ENCODE results near the gene DNAH10.

Gene DNAH10

DNA sequence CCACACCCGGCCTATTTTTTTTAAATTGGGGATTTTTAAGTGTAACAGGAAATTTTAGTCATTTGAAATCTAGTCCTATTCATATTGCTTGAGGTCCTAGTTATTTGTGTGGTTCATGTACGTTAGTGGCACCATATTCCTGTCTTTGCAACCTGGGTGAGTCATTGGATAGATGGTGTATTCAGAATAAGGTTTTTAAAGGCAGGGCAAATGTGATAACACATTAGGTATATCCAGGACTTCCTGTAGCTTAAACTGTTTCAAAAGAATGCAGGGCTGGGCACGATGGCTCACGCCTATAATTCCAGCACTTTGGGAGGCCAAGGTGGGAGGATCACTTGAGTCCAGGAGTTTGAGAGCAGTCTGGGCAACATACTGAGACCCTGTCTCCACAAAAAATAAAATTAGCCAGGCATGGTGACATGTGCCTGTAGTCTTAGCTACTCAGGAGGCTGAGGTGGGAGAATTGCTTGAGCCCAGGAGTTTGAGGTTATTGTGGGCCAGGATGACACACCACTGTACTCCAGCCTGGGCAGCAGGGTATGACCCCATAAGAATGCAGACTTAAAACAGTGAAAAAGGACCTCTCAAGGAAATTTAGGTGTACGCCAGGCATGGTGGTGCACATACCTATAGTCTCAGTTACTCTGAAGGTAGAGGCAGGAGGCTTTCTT lies 41.8 kb upstream of the DNAH10 start:
- TF ChIP-seq, protein P1, sequence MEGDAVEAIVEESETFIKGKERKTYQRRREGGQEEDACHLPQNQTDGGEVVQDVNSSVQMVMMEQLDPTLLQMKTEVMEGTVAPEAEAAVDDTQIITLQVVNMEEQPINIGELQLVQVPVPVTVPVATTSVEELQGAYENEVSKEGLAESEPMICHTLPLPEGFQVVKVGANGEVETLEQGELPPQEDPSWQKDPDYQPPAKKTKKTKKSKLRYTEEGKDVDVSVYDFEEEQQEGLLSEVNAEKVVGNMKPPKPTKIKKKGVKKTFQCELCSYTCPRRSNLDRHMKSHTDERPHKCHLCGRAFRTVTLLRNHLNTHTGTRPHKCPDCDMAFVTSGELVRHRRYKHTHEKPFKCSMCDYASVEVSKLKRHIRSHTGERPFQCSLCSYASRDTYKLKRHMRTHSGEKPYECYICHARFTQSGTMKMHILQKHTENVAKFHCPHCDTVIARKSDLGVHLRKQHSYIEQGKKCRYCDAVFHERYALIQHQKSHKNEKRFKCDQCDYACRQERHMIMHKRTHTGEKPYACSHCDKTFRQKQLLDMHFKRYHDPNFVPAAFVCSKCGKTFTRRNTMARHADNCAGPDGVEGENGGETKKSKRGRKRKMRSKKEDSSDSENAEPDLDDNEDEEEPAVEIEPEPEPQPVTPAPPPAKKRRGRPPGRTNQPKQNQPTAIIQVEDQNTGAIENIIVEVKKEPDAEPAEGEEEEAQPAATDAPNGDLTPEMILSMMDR (IDR thresholded peaks at IDR 0.05), result no peak
- no peak overlapping the region for H3K4me3 ChIP-seq
- H3K27ac ChIP-seq, result no peak overlapping the region
- no peak for DNase-seq (ENCODE audit: low spot score)

DNA sequence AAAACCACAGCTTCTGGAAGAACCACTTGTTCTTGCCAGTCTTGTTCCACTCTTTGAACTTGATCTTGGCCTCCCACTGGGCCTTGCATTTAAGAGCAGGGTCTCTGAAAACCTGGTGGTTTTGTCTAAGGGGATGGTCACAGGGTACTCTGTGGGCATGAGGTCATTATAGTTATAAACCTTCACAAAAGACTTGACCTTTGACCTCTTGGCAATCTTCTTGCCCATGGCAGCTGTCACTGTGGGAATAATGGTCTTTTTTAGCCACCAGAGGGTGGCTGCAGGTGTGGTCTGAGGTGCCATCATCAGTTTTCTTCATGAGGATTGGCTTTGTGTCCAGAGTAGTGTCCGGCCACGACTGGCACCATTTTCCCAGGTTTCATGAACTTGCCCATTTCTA lies 40.9 kb upstream of the DNAH10 start:
- H3K4me3 ChIP-seq, result no peak overlapping the region
- H3K27ac ChIP-seq, result no peak overlapping the region
- TF ChIP-seq, protein P1 (IDR thresholded peaks at IDR 0.05), result no peak
- no peak for DNase-seq (ENCODE audit: low spot score)

DNA sequence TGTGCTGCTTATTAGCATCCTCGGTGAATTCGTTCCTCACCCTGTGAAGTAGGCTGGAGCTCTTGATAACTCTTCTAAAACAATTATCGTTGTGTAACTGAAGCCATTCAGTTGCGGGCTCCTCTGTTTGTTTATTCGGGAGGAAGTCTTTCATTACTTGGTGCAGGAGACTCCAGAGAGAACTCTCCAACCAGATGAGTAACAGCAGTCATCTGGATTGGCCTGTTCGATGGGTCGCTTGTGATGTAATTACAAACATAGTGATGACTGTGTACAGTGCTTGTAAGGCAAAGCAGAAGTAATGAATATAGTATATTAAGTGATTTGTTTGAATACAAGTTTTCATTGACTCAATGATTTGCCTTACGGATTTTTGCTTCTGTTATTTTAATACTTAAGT lies 39.1 kb upstream of the DNAH10 start:
- H3K27ac ChIP-seq, result no peak overlapping the region
- TF ChIP-seq, protein P1 (IDR thresholded peaks at IDR 0.05), result no peak
- no peak overlapping the region for H3K4me3 ChIP-seq
- DNase-seq (ENCODE audit: low spot score), result no peak

DNA sequence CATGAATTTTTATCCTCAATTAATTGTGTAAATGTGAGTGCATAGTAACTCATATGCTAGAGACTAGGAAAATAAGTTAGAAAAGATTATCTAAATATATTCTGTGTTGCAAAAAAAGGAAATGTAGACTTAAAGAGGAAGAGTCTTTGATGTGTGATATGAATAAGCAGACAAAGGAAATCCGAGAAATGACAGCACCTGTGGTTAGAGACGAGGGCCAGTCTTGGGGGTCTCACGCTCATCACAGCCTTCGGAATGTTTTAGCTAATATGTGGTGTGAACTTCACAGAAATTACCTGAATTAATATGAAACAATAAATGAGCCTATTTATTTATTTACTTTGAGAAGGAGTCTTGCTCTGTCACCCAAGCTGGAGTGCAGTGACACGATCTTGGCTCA lies 38.3 kb upstream of the DNAH10 start:
- TF ChIP-seq, protein P1 (IDR thresholded peaks at IDR 0.05), result no peak
- Histone ChIP-seq H3K4me3 (no peak overlapping the region), H3K27ac (no peak overlapping the region)
- no peak for DNase-seq (ENCODE audit: low spot score)

DNA sequence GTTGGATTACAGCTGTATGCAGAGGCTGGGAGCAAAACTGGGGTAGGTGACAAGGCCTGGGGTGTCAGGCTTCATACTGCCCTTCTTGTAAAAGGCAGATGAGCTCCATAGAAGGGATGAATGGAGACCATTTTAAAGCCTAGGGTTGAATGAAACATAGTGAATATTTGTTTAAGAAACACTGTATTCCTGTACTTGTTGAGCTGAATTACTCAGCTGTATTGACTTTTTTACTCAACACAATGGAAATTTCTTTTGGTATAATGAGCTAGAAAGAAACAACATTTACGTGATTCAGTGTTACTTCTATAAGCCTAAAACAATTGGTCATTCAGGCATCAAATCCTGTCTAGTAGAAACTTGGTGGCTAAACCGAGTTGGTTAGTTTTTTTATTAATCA lies 35.9 kb upstream of the DNAH10 start:
- TF ChIP-seq, protein P1 (IDR thresholded peaks at IDR 0.05), result no peak
- no peak for DNase-seq (ENCODE audit: low spot score)
- Histone ChIP-seq H3K4me3 (no peak overlapping the region), H3K27ac (no peak overlapping the region)

DNA sequence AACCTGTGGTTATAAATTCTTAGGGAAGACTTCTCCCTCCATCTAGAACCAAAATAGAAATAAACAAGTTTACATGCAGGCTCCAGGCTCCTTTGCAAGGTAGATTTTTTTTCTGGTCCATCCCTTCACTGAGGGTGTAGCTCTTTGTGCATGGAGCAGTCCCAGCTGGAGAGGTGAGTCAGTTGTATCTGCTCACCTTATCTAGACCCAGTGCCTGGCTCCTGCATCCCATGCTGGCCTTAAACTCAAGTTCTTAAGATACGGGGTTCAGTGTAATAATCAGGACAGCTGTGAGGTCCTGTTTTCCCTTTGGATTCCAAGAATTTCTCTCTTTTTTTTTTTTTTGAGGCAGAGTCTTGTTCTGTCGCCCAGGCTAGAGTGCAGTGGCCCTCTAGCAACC lies 35.1 kb upstream of the DNAH10 start:
- no peak for DNase-seq (ENCODE audit: low spot score)
- Histone ChIP-seq H3K4me3 (no peak overlapping the region), H3K27ac (no peak overlapping the region)
- TF ChIP-seq, protein P1 (IDR thresholded peaks at IDR 0.05), result no peak

DNA sequence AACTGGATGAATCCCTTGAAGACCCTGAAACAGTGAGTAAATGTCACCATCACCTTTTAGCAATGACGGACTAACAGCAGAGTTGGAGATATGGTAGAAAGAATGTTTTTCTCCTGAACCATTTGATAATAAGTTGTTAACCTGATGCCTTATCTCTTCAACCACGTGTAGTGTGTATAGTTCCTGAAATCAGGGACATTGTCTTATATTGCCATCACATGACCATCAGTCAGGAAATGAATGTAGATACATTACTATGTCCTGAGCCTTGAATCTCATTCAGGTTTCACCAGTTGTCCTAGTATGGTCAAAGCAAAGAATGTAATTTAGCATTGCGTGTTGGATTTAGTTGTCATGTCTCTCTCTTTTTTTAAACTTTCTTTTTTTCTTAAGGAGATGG lies 34.2 kb upstream of the DNAH10 start:
- H3K4me3 ChIP-seq, result no peak overlapping the region
- no peak for DNase-seq (ENCODE audit: low spot score)
- no peak overlapping the region for H3K27ac ChIP-seq
- TF ChIP-seq, protein P1 (IDR thresholded peaks at IDR 0.05), result no peak
